Fibroblast of lung (primary cell): Measurements from ENCODE around the gene ARHGEF39.

Source experiments
- CTCF ChIP-seq, 2 donors: IDR thresholded peaks in 1 of 2; conservative IDR thresholded peaks in 1 of 2; 1 replicate in 1 of 2; 2 replicates in 1 of 2; pipeline ENCODE4 v1.5.1; 2011 to 2012; ENCODE audit warnings: low read length in 2 of 2, control low read depth in 1 of 2, inconsistent platforms in 1 of 2, low read depth in 1 of 2, mild to moderate bottlenecking in 1 of 2
- EZH2 ChIP-seq: IDR thresholded peaks from 2 replicates; pipeline ENCODE4 v1.5.1; 2012; ENCODE audit warnings: low read length, control low read depth, mild to moderate bottlenecking; ENCODE audit errors: missing control alignments

- no peak for TF ChIP-seq CTCF (conservative IDR thresholded peaks at IDR 0.05 in 1 of 2, IDR thresholded peaks at IDR 0.05 in 1 of 2; ENCODE audit: low read depth in 1 of 2, low read length in 2 of 2)
- no peak for TF ChIP-seq EZH2
These were observed 47.4 kb downstream of the ARHGEF39 start for GRCh38 chr9:35617548-35617947.
